K562 (cell line): ENCODE results near the gene TNFSF13. TPM values are rescaled to one million over a fixed set of nuclear protein-coding genes. Genes with fewer than 3 reads are reported as not detected.
"Not testable (repeated sequence)": the region's sequence is repeated elsewhere in the genome, so short reads cannot be mapped to it uniquely, and the experiment has no call there.

ENCODE experiments used
- ATAC-seq: fragments of 200-7000 bp; cut with Tn5 transposase; 3 replicates; pipeline ENCODE4 v1.9.1; 2020; ENCODE audit warnings: moderate library complexity
- BruUV-seq: library from RNA; stranded (reverse); fragments of 400-500 nt; replicated peaks from 2 replicates; lab custom pipeline; 2021; lab: Mats Ljungman, UMichigan
- CTCF ChIA-PET: fragments of 300-600 bp; formaldehyde crosslinking; extraction: SDS; loops from one replicate; lab custom pipeline; 2021; ENCODE audit warnings: low intra/inter-chr PET ratio; lab: Yijun Ruan, JAX
- POLR2A ChIA-PET: fragments of 300-600, 350-650 bp; sonication (Branson Sonifier 250); formaldehyde crosslinking; extraction: SDS; loops from one replicate; lab custom pipeline; 2021; ENCODE audit warnings: antibody characterized with exemption, inconsistent platforms; lab: Yijun Ruan, JAX
- DNase-seq, 4 experiments: peaks; one replicate each; pipeline versions ENCODE4 v3.0.0 to v3.0.0-alpha.2; 2011 to 2018; ENCODE audit warnings: low spot score in 3 of 4, mixed read lengths in 3 of 4; ENCODE audit errors: extremely low read depth in 1 of 4
- FAIRE-seq: peaks from 2 replicates; lab custom pipeline; 2011; peaks lifted over from hg19 to GRCh38; lab: Jason Lieb, UNC
- H2AFZ ChIP-seq: 2 replicates; pipeline ENCODE4 v1.6.0; 2011; ENCODE audit warnings: low read depth, low read length, control low read depth, inconsistent platforms
- H3K27ac ChIP-seq: fragments of 200-600 bp; 3 replicates; pipeline ENCODE4 v1.8.0; 2011; ENCODE audit warnings: low read depth, mild to moderate bottlenecking, control low read depth, inconsistent platforms, low read length, moderate library complexity, mixed read lengths; ENCODE audit errors: extremely low read depth
- H3K27me3 ChIP-seq, 2 experiments: fragments of 300-600 bp in 1 of 2; 2 replicates in 1 of 2; 3 replicates in 1 of 2; pipeline versions ENCODE4 v1.6.0 to v1.8.0; 2011; ENCODE audit warnings: inconsistent platforms in 2 of 2, low read length in 2 of 2, mild to moderate bottlenecking in 1 of 2, mixed read lengths in 1 of 2, moderate library complexity in 1 of 2; ENCODE audit not compliant: control insufficient read depth in 2 of 2, insufficient read depth in 2 of 2
- H3K36me3 ChIP-seq: fragments of 300-600 bp; 3 replicates; pipeline ENCODE4 v1.8.0; 2011; ENCODE audit warnings: mild to moderate bottlenecking, low read length, inconsistent platforms; ENCODE audit not compliant: control insufficient read depth, insufficient read depth
- H3K4me1 ChIP-seq, 2 experiments: fragments of 200-600 bp in 1 of 2; replicated peaks in 1 of 2; 2 replicates in 1 of 2; 3 replicates in 1 of 2; pipeline versions ENCODE4 v1.5.1 to v1.8.0; 2011; ENCODE audit warnings: inconsistent platforms in 2 of 2, low read length in 2 of 2, mild to moderate bottlenecking in 1 of 2, mixed read lengths in 1 of 2, moderate library complexity in 1 of 2; ENCODE audit not compliant: control insufficient read depth in 2 of 2, insufficient read depth in 2 of 2
- H3K4me2 ChIP-seq: 2 replicates; pipeline ENCODE4 v1.6.1; 2011; ENCODE audit warnings: low read length, control low read depth, inconsistent platforms, mixed read lengths; ENCODE audit not compliant: insufficient read depth
- H3K4me3 ChIP-seq: fragments of 200-600 bp; sonication (generic), shearing (Covaris generic); 2 replicates; pipeline ENCODE4 v1.5.1; 2016; ENCODE audit warnings: control low read depth, inconsistent platforms
- H3K79me2 ChIP-seq: fragments of 200-600 bp; 3 replicates; pipeline ENCODE4 v1.8.0; 2011; ENCODE audit warnings: low read length, inconsistent platforms; ENCODE audit not compliant: control insufficient read depth, insufficient read depth
- H3K9ac ChIP-seq, 2 experiments: 2 replicates each; pipeline versions ENCODE4 v1.6.0 to v1.6.1; 2011; ENCODE audit warnings: low read depth in 2 of 2, low read length in 2 of 2, control low read depth in 1 of 2, inconsistent platforms in 1 of 2, mild to moderate bottlenecking in 1 of 2, mixed read lengths in 1 of 2; ENCODE audit not compliant: insufficient read depth in 1 of 2
- H3K9me1 ChIP-seq: one replicate; pipeline ENCODE4 v1.6.0; 2011; ENCODE audit warnings: inconsistent platforms, mild to moderate bottlenecking, low read length, moderate library complexity; ENCODE audit not compliant: control insufficient read depth, insufficient read depth
- H3K9me3 ChIP-seq: replicated peaks from 2 replicates; pipeline ENCODE4 v1.5.1; 2011; ENCODE audit warnings: low read depth, low read length, inconsistent platforms; ENCODE audit not compliant: control insufficient read depth, insufficient read depth
- H4K20me1 ChIP-seq: replicated peaks from 2 replicates; pipeline ENCODE4 v1.6.1; 2011; ENCODE audit warnings: low read length, inconsistent platforms, mixed read lengths; ENCODE audit not compliant: control insufficient read depth, insufficient read depth
- ZC3H11A ChIP-seq: IDR thresholded peaks from 2 replicates; pipeline ENCODE4 v1.6.1; 2012; ENCODE audit warnings: low read depth, low read length, improper control_type of control experiment
- WGBS: fragments of 100-300 bp; shearing (Covaris generic); methylation state at CpG from one replicate; pipeline ENCODE4 v1.1.6; 2016; ENCODE audit warnings: low coverage, mixed read lengths; ENCODE audit not compliant: insufficient coverage; ENCODE audit errors: missing lambda C conversion rate; 5-methylcytosine and 5-hydroxymethylcytosine counted together
- in situ Hi-C: fragments of 300-500 bp; cut with MboI; formaldehyde crosslinking; loops from 4 replicates; pipeline ENCODE4 v1.15.0; 2018; ENCODE audit warnings: inconsistent platforms, mixed read lengths
- intact Hi-C: fragments of 100-400 bp; cut with micrococcal nuclease; formaldehyde crosslinking; loops from 2 replicates; pipeline ENCODE4 v1.14.2; 2022
- polyA plus RNA-seq, 8 experiments: library from polyadenylated mRNA; depleted of rRNA in 4 of 8; stranded (reverse) in 5 of 8; unstranded in 3 of 8; fragments of >200 nt; fragmentation: Nextera tagmentation in 2 of 8; fragmentation: Illumina TruSeq in 1 of 8; extraction: Ambion mirVana in 2 of 8; extraction: Trizol in 1 of 8; gene quantifications; 2 replicates each; pipeline versions ENCODE4 v1.2.1 to v1.2.3, GENCODE V29; 2011 to 2014; ENCODE audit warnings: inconsistent platforms in 1 of 8, missing spikeins in 1 of 8
- total RNA-seq, 7 experiments: library from RNA; depleted of rRNA in 6 of 7; stranded (reverse); fragments of >200 nt in 6 of 7; fragmentation: Illumina TruSeq in 2 of 7; extraction: Trizol in 2 of 7; gene quantifications; 2 replicates each; pipeline versions ENCODE4 v1.2.1 to v1.2.3, GENCODE V29; 2011 to 2021; ENCODE audit warnings: low replicate concordance in 1 of 7

The TNFSF13 gene
- total and polyA plus RNA-seq, 9 of the 15 experiments (the other 6 are each of a cell fraction or from before 2014, with no cell fraction given) = 0.04 to 0.51 (median 0.19) TPM; not detected in 1

DNA sequence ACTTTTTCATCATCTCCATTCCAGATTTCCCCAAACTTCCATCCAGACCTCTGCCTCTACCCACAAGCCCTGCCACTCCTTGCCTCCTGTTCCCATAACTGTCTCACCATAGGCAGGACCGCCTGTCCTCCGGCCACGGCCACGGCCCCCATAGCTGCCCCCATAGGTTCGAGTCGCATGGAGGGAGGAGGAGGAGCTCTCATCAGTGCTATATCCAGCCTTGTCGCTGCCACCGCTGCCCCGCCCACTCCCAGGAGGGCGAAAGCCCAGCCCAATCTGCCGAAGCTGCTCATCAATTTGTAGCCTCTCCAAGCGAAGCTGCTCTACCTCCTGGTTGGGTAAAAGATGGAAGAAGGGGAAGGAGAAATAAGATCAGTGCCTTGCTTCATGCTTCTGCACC lies 34.7 kb downstream of the TNFSF13 start:
- ChIA-PET CTCF (no interaction called here), POLR2A (interaction anchor here (0.6 to 1.5 kb wide), 2 partner anchors 9 kb away, joined by 4 read pairs; partner anchors contain the start of gene MPDU1)
- Histone ChIP-seq H4K20me1 (no peaks in the 10 kb centered on the region), H3K79me2 (peaks cover 8% of the 10 kb centered on the region; the same call in 1 of the 3 replicates), H3K4me2 (no peak overlapping the region), H3K4me1 (peaks cover 4 to 18% of the 10 kb centered on the region in 2 experiments; a peak in 2 of 5 replicates), H3K9ac (no peak overlapping the region), H2AFZ (no peak overlapping the region), H3K27ac (no peak overlapping the region), H3K27me3 (no peaks in the 10 kb centered on the region), H3K9me1 (no peaks in the 10 kb centered on the region), H3K36me3 (peaks cover 85% of the 10 kb centered on the region; the same call in 2 of the 3 replicates), H3K9me3 (no peaks in the 10 kb centered on the region), H3K4me3 (no peak overlapping the region)
- in situ Hi-C loops = no loop called here
- intact Hi-C loops = no loop called here
- FAIRE-seq = no peak
- ATAC-seq = no peak
- no peak for TF ChIP-seq ZC3H11A
- no TSS peak for BruUV-seq
- WGBS = 78% methylated on average over 3 of the region's 12 CpGs
- DNase-seq = no peak

DNA sequence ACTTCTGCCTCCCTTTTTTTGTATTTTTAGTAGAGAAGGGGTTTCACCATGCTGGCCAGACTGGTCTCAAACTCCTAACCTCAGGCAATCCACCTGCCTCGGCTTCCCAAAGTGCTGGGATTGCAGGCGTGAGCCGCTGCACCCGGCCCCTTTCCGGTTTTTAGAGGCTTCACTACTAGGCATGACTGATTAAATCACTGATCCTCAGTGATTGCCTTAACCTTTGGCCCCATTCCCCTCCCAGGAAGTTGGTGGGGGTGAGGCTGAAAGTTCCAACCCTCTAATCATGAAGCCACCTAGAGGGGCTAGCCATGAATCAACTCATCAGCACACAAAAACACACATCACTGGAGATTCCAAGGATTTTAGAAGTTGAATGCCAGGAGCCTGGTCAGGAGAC lies 39.0 kb downstream of the TNFSF13 start:
- H2AFZ ChIP-seq, H3K9me3 ChIP-seq, POLR2A ChIA-PET, BruUV-seq, H3K4me3 ChIP-seq, H3K4me1 ChIP-seq, H3K9me1 ChIP-seq, DNase-seq, H3K27ac ChIP-seq, H4K20me1 ChIP-seq, in situ Hi-C loops, FAIRE-seq, ATAC-seq, CTCF ChIA-PET, H3K27me3 ChIP-seq, intact Hi-C loops, H3K9ac ChIP-seq, H3K4me2 ChIP-seq, H3K79me2 ChIP-seq: not testable (repeated sequence)
- WGBS = 75% methylated on average over 5 of the region's 5 CpGs
- peaks cover 79% of the 10 kb centered on the region; the same call in 2 of the 3 replicates for H3K36me3 ChIP-seq
